Kidney tubule cell (primary cell): ENCODE measurements around the gene UBXN6.

Experiments
- DNase-seq: peaks from one replicate; pipeline ENCODE4 v3.0.0-alpha.2; 2018; ENCODE audit warnings: low spot score

UBXN6 gene

DNA sequence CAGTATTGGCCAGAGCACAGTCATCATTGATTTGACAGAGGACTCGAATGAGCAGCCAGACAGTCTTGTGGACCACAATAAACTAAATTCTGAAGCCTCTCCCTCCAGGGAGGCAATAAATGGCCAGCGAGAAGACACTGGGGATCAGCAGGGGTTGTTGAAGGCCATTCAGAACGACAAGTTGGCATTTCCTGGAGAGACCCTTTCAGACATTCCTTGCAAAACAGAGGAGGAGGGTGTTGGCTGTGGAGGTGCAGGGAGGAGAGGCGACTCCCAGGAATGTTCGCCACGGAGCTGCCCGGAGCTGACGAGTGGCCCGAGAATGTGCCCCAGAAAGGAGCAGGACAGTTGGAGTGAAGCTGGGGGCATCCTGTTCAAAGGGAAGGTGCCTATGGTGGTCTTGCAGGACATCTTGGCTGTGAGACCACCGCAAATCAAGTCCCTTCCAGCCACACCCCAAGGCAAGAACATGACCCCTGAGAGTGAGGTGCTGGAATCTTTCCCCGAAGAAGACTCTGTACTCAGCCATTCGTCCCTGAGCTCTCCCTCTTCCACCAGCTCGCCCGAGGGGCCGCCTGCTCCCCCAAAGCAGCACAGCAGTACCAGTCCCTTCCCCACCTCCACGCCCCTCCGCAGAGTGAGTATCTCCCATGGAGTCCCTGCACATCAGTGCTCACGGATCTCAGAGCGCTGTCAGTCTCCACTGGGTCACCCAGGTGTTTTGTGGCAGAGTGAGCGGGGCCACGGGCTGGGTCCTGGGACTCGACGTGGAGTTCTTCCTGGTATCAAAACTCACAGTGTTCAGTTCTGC, 48.3 kb downstream of the UBXN6 start:
- no peak for DNase-seq

DNA sequence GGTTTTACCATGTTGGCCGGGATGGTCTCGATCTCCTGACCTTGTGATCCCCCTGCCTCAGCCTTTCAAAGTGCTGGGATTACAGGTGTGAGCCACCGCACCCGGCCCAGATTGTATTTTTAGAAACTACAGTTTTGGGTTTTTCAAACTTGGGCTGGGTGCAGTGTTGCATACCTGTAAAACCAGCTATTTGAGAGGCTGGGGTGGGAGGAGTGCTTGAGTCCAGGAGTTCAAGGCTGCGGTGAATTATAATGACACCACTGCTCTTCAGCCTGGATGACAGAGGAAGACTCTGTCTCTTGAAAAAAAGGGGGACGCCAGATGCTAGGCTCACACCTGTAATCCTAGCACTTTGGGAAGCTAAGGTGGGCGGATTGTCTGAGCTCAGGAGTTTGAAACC, 51.0 kb downstream of the UBXN6 start:
- DNase-seq, result no peak

DNA sequence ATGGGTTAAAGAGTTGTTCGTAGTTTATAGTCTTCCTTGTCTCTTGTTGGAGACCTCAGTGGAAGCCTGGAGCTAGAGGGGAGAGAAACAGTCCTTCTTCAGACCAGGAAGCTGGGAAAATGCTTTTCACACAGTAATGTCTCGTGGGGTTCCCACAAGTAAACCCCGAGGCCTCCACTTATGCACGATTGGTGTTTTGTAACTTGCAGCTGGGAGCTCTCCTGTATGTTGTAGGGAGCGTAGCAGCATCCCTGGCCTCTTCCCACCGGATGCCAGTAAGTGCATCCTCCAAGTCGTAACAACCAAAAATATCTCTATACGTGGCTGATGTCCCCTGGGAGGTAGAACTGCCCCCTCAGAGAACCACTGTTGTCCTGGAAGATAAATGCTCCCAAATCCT, 51.6 kb downstream of the UBXN6 start:
- no peak for DNase-seq

DNA sequence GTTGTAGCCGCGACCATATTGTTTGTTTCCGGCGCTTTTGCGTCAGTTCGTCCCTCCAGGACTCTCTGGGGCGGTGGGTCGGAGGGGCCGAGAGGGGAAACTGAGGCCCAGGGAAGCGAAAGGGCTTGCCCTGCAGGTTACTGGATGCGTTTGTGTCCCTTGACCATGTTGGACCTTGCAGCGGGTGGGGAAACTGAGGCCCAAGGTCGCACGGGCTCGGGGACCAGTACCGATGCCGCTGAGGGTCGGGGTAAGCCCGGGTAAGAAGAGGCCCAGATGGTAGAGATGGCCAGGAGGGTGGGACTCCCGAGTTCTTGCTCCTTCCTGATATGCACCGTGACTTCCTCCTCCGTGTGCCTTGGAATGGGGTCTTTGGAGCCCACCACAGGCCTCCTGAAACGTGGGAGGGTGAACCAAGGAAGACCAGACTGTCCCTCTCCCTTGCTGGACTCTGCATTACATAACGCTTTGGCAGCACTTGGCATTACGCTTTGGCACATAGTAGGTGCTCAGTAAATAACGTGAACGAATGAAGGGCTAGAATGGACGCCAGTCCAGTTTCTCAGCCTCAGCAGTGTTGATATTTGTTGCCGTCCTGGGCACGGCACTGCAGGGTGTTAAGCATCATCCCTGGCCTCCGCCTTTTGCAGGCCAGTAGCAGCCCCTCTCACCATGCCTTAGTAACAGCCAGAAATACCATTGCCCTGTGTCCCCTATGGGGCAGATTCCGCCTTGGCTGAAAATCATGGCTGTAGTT, 54.4 kb downstream of the UBXN6 start:
- no peak for DNase-seq

DNA sequence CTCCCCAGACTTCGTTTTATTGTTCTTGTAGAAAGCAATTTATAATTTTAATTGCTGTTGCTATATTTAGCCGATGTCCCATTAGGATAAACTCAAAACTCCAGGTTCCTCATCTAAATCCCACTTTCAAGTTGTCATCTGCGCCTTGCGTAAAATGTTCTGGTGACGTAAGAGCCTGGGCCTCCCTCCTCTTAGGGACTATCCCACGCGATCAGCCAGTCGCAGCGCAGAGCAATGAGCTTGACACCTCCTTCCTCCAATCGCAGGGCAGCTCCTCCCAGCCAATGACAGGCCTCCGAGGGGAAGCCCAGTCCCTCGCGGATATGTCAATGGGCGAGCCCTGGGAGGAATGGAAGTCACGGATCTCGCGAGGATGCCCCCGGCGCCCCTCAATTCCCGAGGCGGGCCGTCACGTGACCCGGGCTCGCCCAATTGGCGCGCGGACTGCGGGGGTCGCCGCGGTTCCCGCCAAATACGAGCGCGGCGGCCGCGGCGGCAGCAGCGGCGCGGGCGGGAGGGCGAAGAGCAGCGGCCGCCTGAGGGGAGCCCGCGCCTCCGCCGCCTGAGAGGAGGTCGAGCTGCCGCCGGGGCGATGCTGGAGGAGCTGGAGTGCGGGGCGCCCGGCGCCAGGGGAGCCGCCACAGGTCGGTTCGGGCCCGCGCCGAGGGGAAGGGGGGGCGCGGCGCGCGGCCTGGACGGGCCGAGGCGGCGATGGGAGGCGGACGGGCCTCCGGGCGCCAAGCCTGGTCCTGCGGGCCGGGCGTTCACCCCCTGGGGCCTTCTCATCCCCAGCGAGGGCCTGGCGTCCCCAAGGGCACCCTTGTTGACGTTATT, 55.2 kb downstream of the UBXN6 start, which contains the start of gene CHAF1A:
Gene CHAF1A, plus strand, starts transcription at position 470 of the 834 bp plus-strand sequence. Its CDS starts 123 bp downstream, at position 593.
- DNase-seq, result peak; percentile 100

DNA sequence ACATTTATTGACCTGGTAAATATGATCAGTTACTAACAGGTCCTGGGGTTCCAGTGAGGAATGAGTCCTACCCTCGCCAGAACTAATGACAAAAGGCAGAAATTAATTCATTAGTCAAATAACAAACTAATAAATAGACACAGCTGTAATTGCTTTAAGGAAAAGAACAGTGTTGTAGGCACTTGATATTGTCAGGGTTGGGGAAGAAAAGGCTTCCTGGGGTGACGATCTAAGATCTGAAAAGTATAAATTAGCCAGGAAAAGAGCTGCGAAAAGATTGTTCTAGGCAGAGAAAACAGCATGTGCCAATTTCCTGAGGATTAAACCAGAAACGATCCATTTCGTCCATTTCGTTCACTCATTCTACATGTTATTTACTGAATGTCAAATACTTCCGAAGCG, 55.8 kb downstream of the UBXN6 start:
- no peak for DNase-seq

DNA sequence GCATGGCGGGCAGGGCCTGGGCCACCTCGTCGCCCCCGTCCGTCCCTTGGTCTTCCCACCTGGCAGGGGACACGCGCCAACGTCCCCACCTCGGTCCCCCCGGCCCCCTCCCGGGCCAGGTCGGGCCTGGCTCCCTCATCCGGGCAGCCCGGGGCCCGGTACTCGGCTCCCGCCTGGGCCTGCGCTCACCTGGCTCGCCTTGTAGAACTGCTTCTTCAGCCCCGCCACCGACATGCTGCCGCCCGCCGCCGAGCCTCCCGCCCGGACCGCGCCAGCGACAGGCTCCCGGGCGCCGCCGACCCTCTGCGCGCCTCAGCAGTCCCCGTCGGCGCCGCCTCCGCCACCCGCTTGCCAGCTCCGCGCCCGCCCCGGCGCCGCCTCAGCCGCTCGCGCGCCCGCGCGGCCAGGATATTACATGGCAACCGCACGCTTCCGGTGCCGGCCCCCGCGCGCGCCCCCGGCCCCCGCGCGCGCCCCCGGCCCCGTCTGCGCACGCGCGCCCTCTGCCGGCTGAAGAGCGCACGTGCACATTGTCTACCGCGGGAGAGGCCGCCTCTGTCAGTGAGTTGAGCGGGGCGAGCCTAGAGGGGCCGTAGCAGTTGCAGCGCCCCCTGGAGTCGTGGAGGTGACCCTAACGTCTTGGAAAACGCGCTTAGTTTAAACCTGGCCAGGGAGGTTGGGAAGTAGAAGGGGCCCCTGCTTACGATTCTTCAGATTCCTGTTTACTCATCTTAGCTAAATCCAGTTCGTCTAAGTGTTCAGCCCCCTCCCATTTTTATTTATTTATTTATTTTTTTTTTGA, 57.3 kb downstream of the UBXN6 start, which contains the start of gene SH3GL1:
Gene SH3GL1, minus strand, starts transcription at position 413 of the 802 bp plus-strand sequence. Its CDS starts 179 bp downstream, at position 234.
- peak; percentile 91 for DNase-seq

DNA sequence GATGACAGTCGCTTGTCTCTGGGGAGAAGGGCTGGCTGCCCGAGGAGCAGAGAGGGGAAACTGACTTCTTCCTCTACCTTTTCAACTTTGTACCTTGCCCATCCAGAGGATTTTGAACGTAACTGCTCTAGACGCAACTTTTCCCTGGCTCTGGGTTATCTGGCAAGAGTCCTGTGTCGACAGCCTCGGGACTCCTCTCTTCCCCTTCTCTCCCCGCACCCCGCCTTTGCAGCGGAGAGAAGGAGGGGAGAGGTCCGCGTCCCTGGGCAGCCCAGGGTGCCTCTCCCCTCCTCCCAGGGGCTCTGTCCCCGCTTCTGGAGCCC, 57.8 kb downstream of the UBXN6 start:
- DNase-seq, result peak; percentile 23

DNA sequence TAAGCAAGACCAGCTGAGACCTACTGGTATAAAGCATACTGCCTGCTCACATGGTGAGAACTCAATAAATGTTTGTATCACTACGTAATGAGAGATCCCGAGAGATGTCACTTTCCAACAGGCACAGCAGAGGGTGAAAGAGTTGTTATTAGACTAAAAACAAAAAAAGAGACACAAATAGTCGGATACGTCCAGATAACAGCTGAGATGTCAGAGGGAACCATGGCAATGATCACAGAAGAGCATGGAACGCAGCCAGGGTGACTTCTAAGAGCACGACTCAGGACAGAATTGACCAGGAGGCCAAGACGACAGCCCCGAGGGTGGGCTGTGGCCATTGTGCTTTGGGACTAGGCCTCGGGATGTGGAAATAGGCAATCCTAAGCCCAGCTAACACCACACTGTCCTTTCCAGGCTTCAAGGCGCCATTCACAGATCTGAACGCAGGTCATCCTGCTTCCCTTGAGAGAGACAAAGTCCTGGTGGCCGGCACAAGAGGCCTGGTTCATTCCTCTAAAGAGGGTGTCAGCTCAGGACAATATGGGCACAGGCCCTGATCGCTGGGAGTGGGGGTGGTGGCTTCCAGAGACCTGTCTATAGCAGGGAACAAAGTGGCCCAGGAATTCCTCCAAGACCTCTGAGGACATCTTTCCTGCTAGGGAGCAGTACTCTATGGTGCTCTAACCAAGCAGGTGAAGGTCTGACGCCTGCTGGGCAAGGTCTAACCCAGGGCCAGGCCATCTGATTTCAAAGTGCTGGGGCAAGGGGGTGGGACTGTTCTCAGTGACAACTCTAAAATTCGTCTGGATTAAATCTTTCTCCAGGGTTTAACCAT, 60.4 kb downstream of the UBXN6 start:
- DNase-seq, result no peak
